HL-60 (cell line): ENCODE measurements around the gene CHRNA3.

ENCODE experiments used
- DNase-seq, 2 experiments: peaks; one replicate each; pipeline ENCODE4 v3.0.0-alpha.2; 2010 to 2020; ENCODE audit warnings: low read depth in 1 of 2, low spot score in 1 of 2
- H3K27ac ChIP-seq: fragments of 250-450 bp; sonication (Bioruptor Pico); replicated peaks from 2 replicates; pipeline ENCODE4 v1.5.1; 2020; ENCODE audit warnings: mild to moderate bottlenecking, moderate library complexity
- H3K27me3 ChIP-seq: fragments of 250-450 bp; sonication (Bioruptor Pico); 2 replicates; pipeline ENCODE4 v1.5.1; 2021; ENCODE audit warnings: mild to moderate bottlenecking, moderate library complexity; ENCODE audit not compliant: insufficient read depth, poor library complexity, severe bottlenecking
- H3K4me3 ChIP-seq: replicated peaks from 2 replicates; pipeline ENCODE4 v1.5.1; 2011; ENCODE audit warnings: mild to moderate bottlenecking, control low read depth, low read length; ENCODE audit not compliant: insufficient read depth
- GABPA ChIP-seq: IDR thresholded peaks from 2 replicates; pipeline ENCODE4 v1.6.1; 2012; ENCODE audit warnings: low read depth
- POLR2AphosphoS5 ChIP-seq: IDR thresholded peaks from 2 replicates; pipeline ENCODE4 v1.6.1; 2012; ENCODE audit warnings: low read depth
- SPI1 ChIP-seq: IDR thresholded peaks from 2 replicates; pipeline ENCODE4 v1.6.1; 2012; ENCODE audit warnings: low read depth, mild to moderate bottlenecking, borderline replicate concordance
- TF ChIP-seq, protein P1 (sequence below): IDR thresholded peaks from 2 replicates; pipeline ENCODE4 v1.6.1; 2012; ENCODE audit warnings: low read depth; ENCODE audit not compliant: insufficient replicate concordance
- TF ChIP-seq, protein P2 (sequence below): IDR thresholded peaks from one replicate; pipeline ENCODE4 v1.5.1; 2011; ENCODE audit warnings: low read length, control low read depth, inconsistent platforms; ENCODE audit not compliant: insufficient read depth

CHRNA3 gene

DNA sequence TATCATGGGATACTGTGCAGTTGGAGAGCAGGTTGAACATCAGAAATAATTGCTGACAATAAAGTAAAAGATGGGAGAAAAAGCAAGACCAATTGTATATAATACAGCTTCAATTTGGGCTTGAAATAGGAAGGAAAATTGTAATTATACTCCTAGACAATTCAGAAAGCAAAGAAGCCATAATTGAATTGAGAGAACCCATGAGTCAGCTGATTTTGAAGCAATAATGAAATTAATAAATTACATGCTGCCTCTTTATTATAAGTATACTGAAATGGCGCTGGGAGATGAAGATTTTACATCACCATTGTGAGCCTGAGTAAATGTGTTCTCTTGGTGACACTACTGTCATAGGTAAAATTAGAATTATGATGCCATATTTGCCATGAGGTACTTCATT lies 23.2 kb downstream of the CHRNA3 start:
- TF ChIP-seq, protein P1, sequence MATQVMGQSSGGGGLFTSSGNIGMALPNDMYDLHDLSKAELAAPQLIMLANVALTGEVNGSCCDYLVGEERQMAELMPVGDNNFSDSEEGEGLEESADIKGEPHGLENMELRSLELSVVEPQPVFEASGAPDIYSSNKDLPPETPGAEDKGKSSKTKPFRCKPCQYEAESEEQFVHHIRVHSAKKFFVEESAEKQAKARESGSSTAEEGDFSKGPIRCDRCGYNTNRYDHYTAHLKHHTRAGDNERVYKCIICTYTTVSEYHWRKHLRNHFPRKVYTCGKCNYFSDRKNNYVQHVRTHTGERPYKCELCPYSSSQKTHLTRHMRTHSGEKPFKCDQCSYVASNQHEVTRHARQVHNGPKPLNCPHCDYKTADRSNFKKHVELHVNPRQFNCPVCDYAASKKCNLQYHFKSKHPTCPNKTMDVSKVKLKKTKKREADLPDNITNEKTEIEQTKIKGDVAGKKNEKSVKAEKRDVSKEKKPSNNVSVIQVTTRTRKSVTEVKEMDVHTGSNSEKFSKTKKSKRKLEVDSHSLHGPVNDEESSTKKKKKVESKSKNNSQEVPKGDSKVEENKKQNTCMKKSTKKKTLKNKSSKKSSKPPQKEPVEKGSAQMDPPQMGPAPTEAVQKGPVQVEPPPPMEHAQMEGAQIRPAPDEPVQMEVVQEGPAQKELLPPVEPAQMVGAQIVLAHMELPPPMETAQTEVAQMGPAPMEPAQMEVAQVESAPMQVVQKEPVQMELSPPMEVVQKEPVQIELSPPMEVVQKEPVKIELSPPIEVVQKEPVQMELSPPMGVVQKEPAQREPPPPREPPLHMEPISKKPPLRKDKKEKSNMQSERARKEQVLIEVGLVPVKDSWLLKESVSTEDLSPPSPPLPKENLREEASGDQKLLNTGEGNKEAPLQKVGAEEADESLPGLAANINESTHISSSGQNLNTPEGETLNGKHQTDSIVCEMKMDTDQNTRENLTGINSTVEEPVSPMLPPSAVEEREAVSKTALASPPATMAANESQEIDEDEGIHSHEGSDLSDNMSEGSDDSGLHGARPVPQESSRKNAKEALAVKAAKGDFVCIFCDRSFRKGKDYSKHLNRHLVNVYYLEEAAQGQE: no peak
- TF ChIP-seq, protein P2, sequence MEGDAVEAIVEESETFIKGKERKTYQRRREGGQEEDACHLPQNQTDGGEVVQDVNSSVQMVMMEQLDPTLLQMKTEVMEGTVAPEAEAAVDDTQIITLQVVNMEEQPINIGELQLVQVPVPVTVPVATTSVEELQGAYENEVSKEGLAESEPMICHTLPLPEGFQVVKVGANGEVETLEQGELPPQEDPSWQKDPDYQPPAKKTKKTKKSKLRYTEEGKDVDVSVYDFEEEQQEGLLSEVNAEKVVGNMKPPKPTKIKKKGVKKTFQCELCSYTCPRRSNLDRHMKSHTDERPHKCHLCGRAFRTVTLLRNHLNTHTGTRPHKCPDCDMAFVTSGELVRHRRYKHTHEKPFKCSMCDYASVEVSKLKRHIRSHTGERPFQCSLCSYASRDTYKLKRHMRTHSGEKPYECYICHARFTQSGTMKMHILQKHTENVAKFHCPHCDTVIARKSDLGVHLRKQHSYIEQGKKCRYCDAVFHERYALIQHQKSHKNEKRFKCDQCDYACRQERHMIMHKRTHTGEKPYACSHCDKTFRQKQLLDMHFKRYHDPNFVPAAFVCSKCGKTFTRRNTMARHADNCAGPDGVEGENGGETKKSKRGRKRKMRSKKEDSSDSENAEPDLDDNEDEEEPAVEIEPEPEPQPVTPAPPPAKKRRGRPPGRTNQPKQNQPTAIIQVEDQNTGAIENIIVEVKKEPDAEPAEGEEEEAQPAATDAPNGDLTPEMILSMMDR: no peak
- TF ChIP-seq POLR2AphosphoS5 (no peak), SPI1 (no peak), GABPA (no peak)

DNA sequence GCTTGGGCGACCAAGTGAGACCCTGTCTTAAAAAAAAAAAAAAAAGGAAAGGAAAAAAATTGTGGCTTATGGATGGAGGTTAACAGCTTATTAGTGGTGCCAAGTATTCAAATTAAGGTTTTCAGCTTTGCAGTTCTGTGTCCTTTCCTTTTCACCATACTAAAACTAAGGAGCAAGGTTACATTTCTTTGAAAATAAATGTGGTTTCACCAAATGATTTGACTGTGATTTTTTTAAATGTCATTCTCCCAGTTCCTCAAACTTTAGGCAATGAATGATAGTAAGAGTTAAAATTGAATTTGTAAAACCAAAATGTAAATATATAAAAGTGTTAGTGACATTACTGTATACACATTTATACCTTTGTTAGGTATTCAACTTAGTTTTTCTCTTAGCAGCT lies 45.9 kb downstream of the CHRNA3 start:
- TF ChIP-seq, protein P2: no peak
- TF ChIP-seq GABPA (no peak), POLR2AphosphoS5 (no peak), SPI1 (no peak)
- TF ChIP-seq, protein P1: no peak
- DNase-seq: no peak
- Histone ChIP-seq H3K27me3 (peaks cover 2% of the 10 kb centered on the region), H3K27ac (no peak overlapping the region), H3K4me3 (no peak overlapping the region)

More for the DNA sequence above, 23.2 kb downstream of the CHRNA3 start:
- Histone ChIP-seq H3K27ac (no peak overlapping the region), H3K4me3 (no peak overlapping the region), H3K27me3 (peaks cover 2% of the 10 kb centered on the region)
- DNase-seq: no peak

DNA sequence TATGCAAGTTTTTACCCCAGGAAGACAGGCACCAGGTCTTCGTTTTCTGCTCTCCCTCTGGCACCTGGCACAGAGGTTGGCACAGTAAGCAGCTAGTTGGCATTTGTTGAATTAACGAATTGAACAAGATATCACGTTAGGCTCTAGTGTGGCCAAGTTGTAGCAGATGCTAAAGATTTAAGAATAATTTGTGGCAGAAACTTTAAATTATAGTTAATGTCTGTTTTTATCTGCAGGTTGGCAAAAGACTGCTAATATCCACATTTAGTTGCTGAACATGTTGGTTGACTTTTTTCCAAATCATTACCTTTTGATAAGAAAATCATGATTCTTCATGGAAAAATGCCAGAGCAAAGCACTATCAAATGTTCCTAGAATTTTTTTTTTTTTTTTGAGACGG lies 47.4 kb downstream of the CHRNA3 start:
- H3K27me3 ChIP-seq: peaks cover 2% of the 10 kb centered on the region
- TF ChIP-seq, protein P1: no peak
- TF ChIP-seq SPI1 (no peak), GABPA (no peak), POLR2AphosphoS5 (no peak)
- TF ChIP-seq, protein P2: no peak

More for the DNA sequence above, 47.4 kb downstream of the CHRNA3 start:
- H3K27ac ChIP-seq: no peak overlapping the region
- no peak overlapping the region for H3K4me3 ChIP-seq
- no peak for DNase-seq
